H9 (cell line): Measurements from ENCODE around the gene NR5A1. TPM values are rescaled to one million over a fixed set of nuclear protein-coding genes. Genes with fewer than 3 reads are reported as not detected.

Source experiments
- DNase-seq: peaks from one replicate; pipeline ENCODE4 v3.0.0-alpha.2; 2017
- H2AFZ ChIP-seq: one replicate; pipeline ENCODE4 v1.6.1; 2013; ENCODE audit warnings: mild to moderate bottlenecking, low read length, control low read depth, moderate library complexity
- H2AK5ac ChIP-seq: 2 replicates; pipeline ENCODE4 v1.6.1; 2013; ENCODE audit warnings: low read length, control low read depth, mixed read lengths; ENCODE audit not compliant: insufficient read length
- H2BK120ac ChIP-seq: one replicate; pipeline ENCODE4 v1.6.1; 2013; ENCODE audit warnings: low read depth, mild to moderate bottlenecking, low read length, control low read depth, inconsistent platforms; ENCODE audit not compliant: poor library complexity, severe bottlenecking
- H2BK12ac ChIP-seq: 2 replicates; pipeline ENCODE4 v1.6.1; 2013; ENCODE audit warnings: low read length, control low read depth, mixed read lengths, low read depth; ENCODE audit not compliant: insufficient read length
- H2BK15ac ChIP-seq: 2 replicates; pipeline ENCODE4 v1.6.1; 2013; ENCODE audit warnings: low read depth, low read length, control low read depth
- H2BK20ac ChIP-seq: one replicate; pipeline ENCODE4 v1.6.1; 2013; ENCODE audit warnings: low read depth, mild to moderate bottlenecking, low read length, control low read depth, inconsistent platforms; ENCODE audit not compliant: poor library complexity, severe bottlenecking
- H2BK5ac ChIP-seq: 2 replicates; pipeline ENCODE4 v1.6.1; 2013; ENCODE audit warnings: low read length, control low read depth, mixed read lengths; ENCODE audit not compliant: insufficient read length
- H3K14ac ChIP-seq: 2 replicates; pipeline ENCODE4 v1.6.1; 2013; ENCODE audit warnings: low read length, control low read depth; ENCODE audit not compliant: insufficient read depth
- H3K18ac ChIP-seq: 2 replicates; pipeline ENCODE4 v1.6.1; 2013; ENCODE audit warnings: low read depth, mild to moderate bottlenecking, mixed read lengths, low read length, control low read depth; ENCODE audit not compliant: insufficient read length
- H3K23ac ChIP-seq: 2 replicates; pipeline ENCODE4 v1.6.1; 2013; ENCODE audit warnings: low read length, control low read depth, mixed read lengths, low read depth; ENCODE audit not compliant: insufficient read length
- H3K23me2 ChIP-seq: 2 replicates; pipeline ENCODE4 v1.6.1; 2013; ENCODE audit warnings: low read depth, mild to moderate bottlenecking, mixed read lengths, low read length, control low read depth; ENCODE audit not compliant: insufficient read length, poor library complexity, severe bottlenecking
- H3K27ac ChIP-seq: 2 replicates; pipeline ENCODE4 v1.5.1; 2013; ENCODE audit warnings: low read length, control low read depth, mixed read lengths, low read depth; ENCODE audit not compliant: insufficient read length
- H3K27me3 ChIP-seq: 2 replicates; pipeline ENCODE4 v1.6.1; 2013; ENCODE audit warnings: low read length, control low read depth, inconsistent platforms; ENCODE audit not compliant: insufficient read depth
- H3K4ac ChIP-seq: 2 replicates; pipeline ENCODE4 v1.6.1; 2013; ENCODE audit warnings: low read depth, mild to moderate bottlenecking, control low read depth, inconsistent platforms, low read length, moderate library complexity
- H3K4me1 ChIP-seq: 2 replicates; pipeline ENCODE4 v1.6.1; 2013; ENCODE audit warnings: low read length, control low read depth, inconsistent platforms; ENCODE audit not compliant: insufficient read depth
- H3K4me2 ChIP-seq: 2 replicates; pipeline ENCODE4 v1.6.1; 2013; ENCODE audit warnings: low read length, control low read depth, mixed read lengths; ENCODE audit not compliant: insufficient read length, insufficient read depth
- H3K56ac ChIP-seq: 2 replicates; pipeline ENCODE4 v1.6.1; 2013; ENCODE audit warnings: low read depth, mild to moderate bottlenecking, mixed read lengths, low read length, control low read depth; ENCODE audit not compliant: insufficient read length
- H3K79me1 ChIP-seq: 2 replicates; pipeline ENCODE4 v1.6.1; 2013; ENCODE audit warnings: low read depth, mild to moderate bottlenecking, moderate library complexity, low read length, control low read depth, inconsistent platforms; ENCODE audit not compliant: insufficient read depth, poor library complexity, severe bottlenecking
- H3K79me2 ChIP-seq: 2 replicates; pipeline ENCODE4 v1.6.1; 2013; ENCODE audit warnings: low read length, control low read depth, inconsistent platforms; ENCODE audit not compliant: insufficient read depth
- H3K9ac ChIP-seq: 2 replicates; pipeline ENCODE4 v1.6.1; 2013; ENCODE audit warnings: low read length, control low read depth, mixed read lengths; ENCODE audit not compliant: insufficient read length; ENCODE audit errors: extremely low read depth
- H3K9me3 ChIP-seq: one replicate; pipeline ENCODE4 v1.6.1; 2013; ENCODE audit warnings: low read depth, low read length, inconsistent platforms; ENCODE audit not compliant: control insufficient read depth
- H3T11ph ChIP-seq: one replicate; pipeline ENCODE4 v1.6.1; 2013; ENCODE audit warnings: mild to moderate bottlenecking, low read length, control low read depth, inconsistent platforms
- H4K20me1 ChIP-seq: one replicate; pipeline ENCODE4 v1.6.1; 2013; ENCODE audit not compliant: control insufficient read depth, insufficient read length, insufficient read depth
- H4K5ac ChIP-seq: 2 replicates; pipeline ENCODE4 v1.6.1; 2013; ENCODE audit warnings: low read depth, mild to moderate bottlenecking, mixed read lengths, low read length, control low read depth; ENCODE audit not compliant: insufficient read length
- H4K8ac ChIP-seq: replicated peaks from 2 replicates; pipeline ENCODE4 v1.6.1; 2013; ENCODE audit warnings: low read length, control low read depth, mixed read lengths, low read depth; ENCODE audit not compliant: insufficient read length
- H4K91ac ChIP-seq: 2 replicates; pipeline ENCODE4 v1.6.1; 2013; ENCODE audit warnings: low read depth, mild to moderate bottlenecking, moderate library complexity, mixed read lengths, low read length, control low read depth; ENCODE audit not compliant: insufficient read length
- H3K27ac Mint-ChIP-seq, 3 experiments: 2 replicates in 2 of 3; 3 replicates in 1 of 3; pipeline ENCODE4 v1.8.0; 2020 to 2021; ENCODE audit warnings: mixed read lengths in 3 of 3, mild to moderate bottlenecking in 1 of 3, moderate library complexity in 1 of 3
- H3K27me3 Mint-ChIP-seq: 2 replicates; pipeline ENCODE4 v1.8.0; 2021; ENCODE audit warnings: low read depth, mild to moderate bottlenecking, moderate library complexity, mixed read lengths
- H3K36me3 Mint-ChIP-seq, 3 experiments: 2 replicates in 2 of 3; 3 replicates in 1 of 3; pipeline ENCODE4 v1.8.0; 2020 to 2021; ENCODE audit warnings: low read depth in 3 of 3, mixed read lengths in 3 of 3; ENCODE audit not compliant: insufficient read depth in 1 of 3
- H3K4me1 Mint-ChIP-seq, 2 experiments: 2 replicates each; pipeline ENCODE4 v1.8.0; 2020; ENCODE audit warnings: mixed read lengths in 2 of 2
- H3K4me3 Mint-ChIP-seq, 2 experiments: 2 replicates in 1 of 2; 3 replicates in 1 of 2; pipeline ENCODE4 v1.8.0; 2020 to 2021; ENCODE audit warnings: mild to moderate bottlenecking in 2 of 2, mixed read lengths in 2 of 2, moderate library complexity in 1 of 2
- H3K9me3 Mint-ChIP-seq, 2 experiments: 2 replicates in 1 of 2; 3 replicates in 1 of 2; pipeline ENCODE4 v1.8.0; 2020; ENCODE audit warnings: mild to moderate bottlenecking in 2 of 2, mixed read lengths in 2 of 2, moderate library complexity in 1 of 2
- WGBS: extraction: QIAGEN DNeasy Blood & Tissue Kit; methylation state at CpG from one replicate; pipeline ENCODE4 v1.1.7; 2013; ENCODE audit warnings: missing lambda C conversion rate, low lambda C conversion rate, mixed read lengths; ENCODE audit not compliant: insufficient read length; ENCODE audit errors: extremely low coverage; 5-methylcytosine and 5-hydroxymethylcytosine counted together
- total RNA-seq: library from RNA; stranded (reverse); gene quantifications from 2 replicates; pipeline ENCODE4 v1.2.1, GENCODE V29; 2021
- TF ChIP-seq, protein P1 (sequence below): fragments of 200-600 bp; sonication (generic); conservative IDR thresholded peaks from 3 replicates; pipeline ENCODE4 v1.8.0; 2021; ENCODE audit warnings: antibody characterized with exemption, mild to moderate bottlenecking

NR5A1 gene
- total RNA-seq, 1 experiment from 2014 or later = 0.37 TPM

DNA sequence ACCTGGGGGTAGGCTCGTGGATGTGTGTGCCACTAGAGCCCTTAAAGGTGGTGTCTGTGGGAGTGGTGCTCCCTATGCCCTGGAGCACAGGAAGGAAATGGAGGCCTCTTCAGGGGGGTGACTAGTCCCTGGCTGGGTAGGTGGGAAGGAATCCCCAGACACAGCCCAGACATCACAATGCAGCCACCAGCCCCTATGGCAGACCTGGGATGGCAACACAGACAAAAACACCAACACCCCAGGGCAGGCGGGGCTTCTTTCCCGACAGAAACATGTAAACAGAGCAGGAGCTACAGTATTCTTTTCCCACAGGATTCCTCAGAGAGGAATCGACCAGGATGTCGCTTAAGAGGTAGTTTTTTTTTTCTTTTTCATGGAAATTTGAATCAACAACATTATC lies 10.4 kb upstream of the NR5A1 start:
- Mint-ChIP-seq H3K27ac (no peak overlapping the region), H3K4me3 (no peak overlapping the region), H3K27me3 (no peaks in the 10 kb centered on the region; the same call in 1 of the 2 replicates), H3K4me1 (peaks cover 11 to 19% of the 10 kb centered on the region in 2 experiments), H3K9me3 (no peaks in the 10 kb centered on the region; a peak in 1 of 5 replicates), H3K36me3 (peaks cover 29 to 37% (median 32%) of the 10 kb centered on the region in 3 experiments)
- Histone ChIP-seq H3K4ac (no peak overlapping the region), H4K8ac (no peak overlapping the region), H2BK5ac (no peak overlapping the region), H4K91ac (no peak overlapping the region), H4K20me1 (no peaks in the 10 kb centered on the region), H2BK12ac (no peak overlapping the region), H3K79me2 (no peaks in the 10 kb centered on the region), H3K9me3 (no peaks in the 10 kb centered on the region), H3K4me1 (no peaks in the 10 kb centered on the region), H3K9ac (no peak overlapping the region), H3K56ac (no peak overlapping the region), H2BK120ac (no peak overlapping the region), H2AFZ (no peak overlapping the region), H2BK15ac (no peak overlapping the region), H3K27ac (no peak overlapping the region), H2AK5ac (no peak overlapping the region), H3K4me2 (no peak overlapping the region), H4K5ac (no peak overlapping the region), H3K18ac (no peak overlapping the region), H3K23ac (no peak overlapping the region), H3K27me3 (no peaks in the 10 kb centered on the region), H3K23me2 (peaks cover 2% of the 10 kb centered on the region), H2BK20ac (no peak overlapping the region), H3K79me1 (no peaks in the 10 kb centered on the region), H3T11ph (no peak overlapping the region), H3K14ac (no peak overlapping the region)
- DNase-seq = no peak
- WGBS = no CpG with 5 or more reads among the region's 5 CpGs
- TF ChIP-seq, protein P1, sequence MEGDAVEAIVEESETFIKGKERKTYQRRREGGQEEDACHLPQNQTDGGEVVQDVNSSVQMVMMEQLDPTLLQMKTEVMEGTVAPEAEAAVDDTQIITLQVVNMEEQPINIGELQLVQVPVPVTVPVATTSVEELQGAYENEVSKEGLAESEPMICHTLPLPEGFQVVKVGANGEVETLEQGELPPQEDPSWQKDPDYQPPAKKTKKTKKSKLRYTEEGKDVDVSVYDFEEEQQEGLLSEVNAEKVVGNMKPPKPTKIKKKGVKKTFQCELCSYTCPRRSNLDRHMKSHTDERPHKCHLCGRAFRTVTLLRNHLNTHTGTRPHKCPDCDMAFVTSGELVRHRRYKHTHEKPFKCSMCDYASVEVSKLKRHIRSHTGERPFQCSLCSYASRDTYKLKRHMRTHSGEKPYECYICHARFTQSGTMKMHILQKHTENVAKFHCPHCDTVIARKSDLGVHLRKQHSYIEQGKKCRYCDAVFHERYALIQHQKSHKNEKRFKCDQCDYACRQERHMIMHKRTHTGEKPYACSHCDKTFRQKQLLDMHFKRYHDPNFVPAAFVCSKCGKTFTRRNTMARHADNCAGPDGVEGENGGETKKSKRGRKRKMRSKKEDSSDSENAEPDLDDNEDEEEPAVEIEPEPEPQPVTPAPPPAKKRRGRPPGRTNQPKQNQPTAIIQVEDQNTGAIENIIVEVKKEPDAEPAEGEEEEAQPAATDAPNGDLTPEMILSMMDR = no peak
